GM18870 (cell line): ENCODE measurements around the gene COQ9.
"Not testable (repeated sequence)": the region's sequence is repeated elsewhere in the genome, so short reads cannot be mapped to it uniquely, and the experiment has no call there.

Experiments
- ATAC-seq: cut with Tn5 transposase; IDR thresholded peaks from one replicate; pipeline ENCODE4 v1.9.1; 2021; ENCODE audit warnings: moderate library complexity; ENCODE audit not compliant: unreplicated experiment

COQ9 gene

GRCh38 chr16:57447186-57447962 lies at the start of gene COQ9, which contains the start of gene CIAPIN1:
COQ9 (plus strand) TSS chr16:57447479; CDS start chr16:57447506, 27 bp downstream.
CIAPIN1 (minus strand) TSS chr16:57447385; CDS start chr16:57440928, 6,457 bp downstream.
- ATAC-seq = peak; percentile 70

GRCh38 chr16:57397493-57397892 lies 49.8 kb upstream of the COQ9 start:
- ATAC-seq = not testable (repeated sequence)

DNA sequence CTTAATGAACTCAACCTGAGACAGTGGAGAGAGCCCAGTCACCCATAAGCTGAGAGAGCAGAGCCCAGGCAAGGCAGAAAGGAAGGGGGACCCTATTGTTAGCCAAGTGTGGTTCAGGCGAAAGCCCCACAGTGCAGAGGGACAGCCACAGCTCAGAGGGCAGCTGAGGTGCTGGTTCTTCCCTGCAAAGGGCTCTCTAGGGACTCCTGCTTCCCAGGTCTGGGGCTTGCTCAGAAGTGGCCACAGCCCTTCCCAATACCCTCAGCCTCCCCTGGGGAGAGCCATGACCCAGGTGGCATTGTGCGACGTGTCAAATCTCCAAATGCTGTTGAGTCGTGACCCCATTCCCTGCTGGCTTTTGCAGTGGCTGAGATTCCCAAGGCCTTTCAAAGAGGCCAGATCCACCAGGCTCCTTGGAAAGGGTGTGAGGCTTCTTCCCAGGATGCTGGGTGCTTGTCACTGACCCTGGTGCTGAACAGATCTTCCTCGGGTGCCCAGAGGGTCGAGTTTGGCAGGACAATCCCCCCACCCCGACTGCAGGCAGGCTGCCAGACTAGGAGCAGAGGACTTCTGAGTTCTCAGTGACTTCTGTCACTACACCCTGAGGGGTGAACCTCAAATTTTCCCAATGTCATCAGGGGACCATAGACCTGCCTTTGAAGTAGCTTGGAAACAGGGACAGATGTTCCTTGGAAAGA lies 45.2 kb upstream of the COQ9 start:
- no peak for ATAC-seq

DNA sequence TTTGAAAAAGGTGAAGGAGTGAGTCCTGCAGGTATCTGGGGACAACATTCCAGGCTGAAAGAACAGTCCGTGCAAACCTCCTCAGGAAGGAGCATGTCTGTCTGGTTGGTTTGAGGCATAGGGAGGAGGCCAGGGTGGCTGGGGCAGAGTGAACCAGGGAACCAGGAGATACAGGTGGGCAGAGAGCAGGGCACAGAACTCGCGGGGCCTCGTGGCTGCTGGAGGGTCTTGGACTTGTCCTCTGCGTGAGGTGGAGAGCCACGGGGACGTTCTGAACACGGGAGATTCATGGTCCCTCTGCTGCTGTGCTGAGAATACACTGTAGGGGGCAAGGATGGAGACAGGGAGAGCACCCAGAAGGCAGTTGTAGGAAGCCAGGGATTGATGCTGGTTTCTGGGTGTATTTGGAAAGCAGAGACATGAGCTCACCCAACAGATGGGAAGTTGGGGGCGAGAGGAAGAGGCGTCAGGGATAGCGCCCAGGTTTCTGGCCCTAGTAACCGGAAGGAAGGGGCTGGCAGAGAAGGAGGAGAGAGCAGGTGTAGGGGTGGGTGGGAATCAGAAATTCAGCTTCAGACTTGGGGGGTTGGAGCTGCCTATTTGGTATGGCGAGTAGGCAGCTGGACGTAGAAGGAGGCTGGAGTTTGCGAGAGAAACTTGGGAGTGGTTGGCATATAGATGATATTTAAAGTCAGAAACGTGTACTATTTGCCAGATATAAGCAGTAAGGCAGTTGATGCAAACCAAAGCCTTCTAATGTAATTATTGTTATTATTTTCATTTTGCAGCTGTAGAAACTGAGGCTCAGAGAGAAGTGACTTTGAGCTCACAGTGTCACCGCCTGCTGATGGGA lies 43.1 kb upstream of the COQ9 start, which contains the start of gene CCL17:
Gene CCL17, plus strand, starts transcription at position 803 of the 853 bp plus-strand sequence. CDS start 9,166 bp downstream, outside the sequence.
- ATAC-seq = no peak

- no peak for ATAC-seq
These were observed 42.2 kb upstream of the COQ9 start for GRCh38 chr16:57405097-57405496.

DNA sequence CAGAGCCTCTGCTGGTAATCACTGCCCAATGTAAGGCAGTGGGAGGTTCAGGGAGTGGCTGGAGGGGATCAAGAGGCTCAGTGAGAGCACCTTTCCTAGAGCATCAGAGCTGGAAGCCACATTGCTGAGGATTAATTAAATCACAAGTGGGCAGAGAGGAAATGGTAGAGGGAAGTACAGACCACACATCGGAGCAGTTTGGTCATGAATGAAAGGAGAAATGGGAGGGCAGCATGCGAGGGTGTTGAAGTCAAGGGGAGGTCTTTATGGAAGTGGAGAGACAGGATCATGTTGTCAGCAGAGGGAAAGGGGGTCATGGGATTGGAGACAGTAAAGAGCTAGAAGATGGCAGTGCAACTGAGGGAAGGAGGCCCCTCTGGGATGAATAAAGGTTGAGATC lies 40.4 kb upstream of the COQ9 start:
- ATAC-seq = no peak

DNA sequence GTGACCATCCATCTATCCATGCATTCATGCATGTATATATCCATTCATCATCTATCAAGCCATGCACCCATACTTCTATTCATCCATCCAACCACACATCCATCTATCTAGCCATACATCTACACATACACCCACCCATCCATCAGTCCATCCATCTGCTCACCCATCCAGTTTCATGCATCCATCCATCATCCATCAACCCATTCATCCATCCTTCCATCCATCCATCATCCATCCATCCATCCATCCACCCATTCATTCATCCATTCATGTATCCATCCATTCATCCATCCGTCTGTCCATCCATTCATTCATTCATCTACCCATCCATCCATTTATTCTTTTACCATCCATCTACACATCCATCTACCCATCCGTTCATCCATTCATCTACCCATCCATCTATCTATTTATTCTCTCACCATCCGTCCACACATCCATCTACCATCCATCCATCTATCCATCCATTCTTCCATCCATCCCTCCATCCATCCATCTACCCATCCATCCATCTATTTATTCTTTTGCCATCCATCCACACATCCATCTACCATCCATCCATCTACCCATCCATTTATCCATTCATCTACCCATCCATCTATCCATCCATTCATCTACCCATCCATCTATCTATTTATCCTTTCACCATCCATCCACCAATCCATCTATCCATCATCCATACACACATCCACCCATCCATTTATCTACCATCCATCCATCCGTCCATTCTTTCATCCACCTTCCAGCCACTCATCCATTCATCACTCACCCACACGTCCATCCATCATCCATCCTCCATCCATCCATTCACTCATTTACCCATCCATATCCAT lies 39.5 kb upstream of the COQ9 start:
- no peak for ATAC-seq

- no peak for ATAC-seq
These were observed 38.2 kb upstream of the COQ9 start for GRCh38 chr16:57409065-57409464.

DNA sequence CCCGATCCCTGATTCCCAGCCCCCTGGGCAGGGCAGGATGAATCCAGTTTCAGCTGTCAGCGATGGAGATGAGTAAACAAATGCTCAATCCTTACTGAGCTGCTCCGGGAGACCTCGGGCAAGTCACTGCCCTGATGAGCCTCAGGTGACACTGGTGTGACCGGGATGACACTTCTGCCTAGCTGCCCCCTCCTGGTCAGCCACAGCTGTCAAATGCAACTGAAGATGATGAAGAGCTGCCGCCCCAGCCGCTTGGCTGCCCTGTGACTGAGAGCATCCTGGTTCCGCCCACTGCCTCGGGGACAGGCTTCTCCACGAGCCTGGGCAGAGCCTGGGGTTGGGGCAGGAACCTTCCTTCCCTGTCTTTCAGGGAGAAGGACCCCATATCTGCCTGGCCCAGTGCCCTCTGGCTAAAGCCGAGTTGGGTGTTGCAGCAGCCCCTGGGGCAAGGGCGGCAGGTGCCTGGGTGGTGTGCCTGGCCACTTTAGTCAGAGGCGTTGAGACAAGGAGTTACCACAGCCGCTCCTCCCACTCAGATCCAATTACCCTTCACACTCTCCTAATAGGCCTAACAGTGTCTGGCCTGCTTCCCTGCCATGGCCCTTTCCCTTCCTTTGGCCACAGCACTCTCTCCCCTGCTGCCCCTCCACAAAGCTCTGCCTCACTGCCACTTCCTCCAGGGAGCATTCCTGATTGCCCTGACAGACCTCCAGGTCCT lies 37.2 kb upstream of the COQ9 start:
- no peak for ATAC-seq

GRCh38 chr16:57411362-57411976 lies 35.8 kb upstream of the COQ9 start:
- ATAC-seq = no peak

GRCh38 chr16:57412584-57412983 lies 34.7 kb upstream of the COQ9 start:
- no peak for ATAC-seq

DNA sequence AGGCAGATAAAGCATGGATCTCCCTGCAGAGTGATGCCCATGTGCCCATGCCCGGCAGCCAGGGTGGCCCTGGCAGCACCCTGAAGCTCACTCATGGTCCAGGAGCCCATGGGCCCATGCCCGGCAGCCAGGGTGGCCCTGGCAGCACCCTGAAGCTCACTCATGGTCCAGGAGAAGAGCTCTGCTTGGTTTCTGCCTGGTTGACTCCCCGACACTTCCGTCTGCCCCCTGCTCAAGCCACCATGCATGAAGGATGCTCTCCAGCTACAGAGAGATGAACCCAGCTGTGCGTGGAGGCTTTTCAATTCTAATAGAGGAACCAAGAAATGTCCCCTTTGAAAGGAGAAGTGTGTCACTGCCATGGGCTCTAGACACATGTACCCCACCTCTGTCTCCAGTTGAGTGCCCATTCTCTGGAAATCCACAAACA lies 34.0 kb upstream of the COQ9 start:
- peak; percentile 73 for ATAC-seq

DNA sequence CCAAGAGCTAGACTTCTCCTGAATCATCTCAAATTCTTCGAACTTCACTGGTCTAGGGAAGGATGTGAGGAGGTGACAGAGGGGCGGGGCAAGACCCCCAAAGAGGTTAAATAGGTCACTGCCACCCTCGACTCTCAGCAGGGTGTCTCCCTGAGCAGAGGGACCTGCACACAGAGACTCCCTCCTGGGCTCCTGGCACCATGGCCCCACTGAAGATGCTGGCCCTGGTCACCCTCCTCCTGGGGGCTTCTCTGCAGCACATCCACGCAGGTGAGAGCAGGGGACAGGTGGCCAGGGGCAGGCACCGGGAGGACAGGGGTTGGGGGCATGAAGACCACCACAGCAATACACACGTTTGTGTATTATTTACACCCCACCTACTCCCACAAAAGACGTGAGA lies 33.5 kb upstream of the COQ9 start:
- ATAC-seq = no peak

DNA sequence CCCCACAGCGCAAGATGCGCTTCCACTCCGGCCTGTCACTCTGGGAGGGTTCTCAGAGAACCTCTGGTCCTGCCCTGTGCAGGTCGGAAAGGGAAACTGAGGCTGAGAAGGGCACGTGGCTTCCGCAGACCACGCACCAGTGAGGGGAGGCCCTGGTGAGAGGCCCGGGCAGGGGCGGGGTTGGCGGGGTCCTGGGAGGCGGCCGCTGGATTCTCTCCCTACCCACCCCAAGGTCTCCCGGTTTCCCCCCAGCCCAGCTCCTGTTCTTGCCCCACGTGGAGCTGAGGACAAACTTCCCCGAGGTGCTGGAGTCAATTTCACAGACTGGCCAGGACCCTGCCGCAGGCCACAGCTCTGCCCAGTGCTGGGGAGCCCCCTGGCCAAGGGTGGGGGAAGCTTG lies 31.2 kb upstream of the COQ9 start:
- ATAC-seq = no peak

GRCh38 chr16:57419506-57419905 lies 27.8 kb upstream of the COQ9 start:
- no peak for ATAC-seq

DNA sequence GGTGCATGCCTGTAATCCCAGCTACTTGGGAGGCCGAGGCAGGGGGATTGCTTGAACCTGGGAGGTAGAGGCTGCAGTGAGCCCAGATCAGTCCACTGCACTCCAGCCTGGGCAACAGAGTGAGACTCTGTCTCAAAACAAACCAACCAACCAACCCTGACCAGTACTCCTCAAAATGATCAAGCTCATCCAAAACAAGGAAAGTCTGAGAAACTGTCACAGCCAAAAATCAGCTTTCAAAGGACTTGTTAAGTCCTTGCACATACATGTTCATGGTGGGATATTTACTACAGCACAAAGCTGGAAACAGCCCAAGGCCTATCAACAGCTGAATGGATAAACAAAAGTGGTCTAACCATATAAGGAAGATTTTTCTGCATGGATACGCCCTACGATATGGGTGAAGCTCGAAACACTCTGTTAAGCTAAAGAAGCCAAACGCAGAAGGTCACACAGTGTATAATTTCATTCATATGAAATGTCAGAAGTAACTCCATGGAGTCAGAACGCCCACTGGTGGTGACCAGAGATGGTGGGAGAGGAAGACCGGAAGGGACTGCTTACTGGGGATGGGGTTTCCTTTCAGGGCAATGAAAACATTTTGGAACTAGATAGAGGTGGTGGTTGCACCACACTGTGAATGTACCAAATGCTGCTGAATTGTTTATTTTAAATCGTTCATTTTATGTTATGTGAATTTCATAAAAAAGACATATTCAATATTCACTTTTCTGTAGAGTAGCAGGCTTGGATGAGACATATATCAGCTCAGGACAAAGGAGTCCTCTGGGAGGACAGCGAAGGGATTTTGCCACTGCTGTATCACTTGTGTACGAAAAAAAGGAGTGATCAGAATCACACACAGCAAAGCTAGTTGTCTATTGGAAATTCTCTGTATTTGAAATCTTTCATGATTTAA lies 25.0 kb upstream of the COQ9 start:
- ATAC-seq = no peak

DNA sequence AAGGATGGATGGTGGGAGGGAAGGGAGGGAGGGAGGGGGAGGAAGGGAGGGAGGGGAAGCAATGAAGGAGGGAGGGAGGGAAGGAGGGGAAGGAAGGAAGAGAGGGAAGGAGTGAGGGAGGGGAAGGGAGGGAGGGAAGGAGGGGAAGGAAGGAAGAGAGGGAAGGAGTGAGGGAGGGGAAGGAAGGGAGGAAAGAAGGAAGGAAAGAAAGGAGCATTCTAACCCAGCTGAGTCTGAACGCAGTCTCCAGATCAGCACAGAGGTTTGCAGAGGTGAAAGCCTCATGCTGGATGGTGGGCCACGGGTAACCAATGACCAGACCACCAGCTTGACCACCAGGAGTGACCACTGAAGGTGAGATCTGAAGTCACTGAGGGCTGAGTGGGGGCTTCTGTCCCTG lies 24.1 kb upstream of the COQ9 start:
- no peak for ATAC-seq

- ATAC-seq = no peak
These were observed 22.7 kb upstream of the COQ9 start for GRCh38 chr16:57424583-57424982.
